ENCODE data around the gene EVA1C. TPM values are rescaled to one million over a fixed set of nuclear protein-coding genes. Genes with fewer than 3 reads are reported as not detected.

Gene EVA1C
- total and polyA plus RNA-seq, 9 of the 15 experiments (the other 6 are each of a cell fraction or from before 2014, with no cell fraction given) = 0.22 TPM; not detected in 8

GRCh38 chr21:32520875-32521735 lies 108.6 kb downstream of the EVA1C start:
- no peaks in the 10 kb centered on the region for H4K20me1 ChIP-seq (replicated peaks; ENCODE audit: control insufficient read depth, insufficient read depth, low read length)
- H3K79me2 ChIP-seq (ENCODE audit: control insufficient read depth, insufficient read depth, low read length) = no peaks in the 10 kb centered on the region
- peak overlapping the region; percentile 7; the same call in 1 of the 2 replicates for H3K4me2 ChIP-seq (ENCODE audit: insufficient read depth, low read length)
- POLR2A ChIA-PET = interaction anchor here (0.5 to 1.5 kb wide), 6 partner anchors 9 to 91 kb away, joined by 3 to 5 read pairs (median 3); no protein-coding TSS in a partner anchor
- 0 out of 2 replicates have a peak, but pooled peaks cover 3% of the 10 kb centered on the region for H3K9me3 ChIP-seq (replicated peaks; ENCODE audit: control insufficient read depth, insufficient read depth, low read depth, low read length)
- no TSS peak for BruUV-seq (replicated peaks)
- H3K4me1 ChIP-seq (replicated peaks in 1 of 2; ENCODE audit: control insufficient read depth in 2 of 2, insufficient read depth in 2 of 2, low read length in 2 of 2) = peaks cover 11 to 22% of the 10 kb centered on the region in 2 experiments; a peak in 4 of 5 replicates
- H3K9me1 ChIP-seq (ENCODE audit: control insufficient read depth, insufficient read depth, low read length) = no peaks in the 10 kb centered on the region
- ATAC-seq (peak; percentile 15; the same call in 1 of the 3 replicates), DNase-seq (ENCODE audit: extremely low read depth in 1 of 4, low spot score in 3 of 4) (peak in 1 of 4 experiments; percentile 24), FAIRE-seq (no peak)
- H2AFZ ChIP-seq (ENCODE audit: low read depth, low read length) = no peak overlapping the region
- H3K36me3 ChIP-seq (ENCODE audit: control insufficient read depth, insufficient read depth, low read length) = no peaks in the 10 kb centered on the region
- intact Hi-C loops (cut with micrococcal nuclease) = no loop called here
- in situ Hi-C loops (cut with MboI) = no loop called here
- H3K27ac ChIP-seq (ENCODE audit: extremely low read depth, low read depth, low read length) = no peak overlapping the region
- H3K4me3 ChIP-seq = no peak overlapping the region
- 7% methylated on average over 14 of the region's 14 CpGs for WGBS (ENCODE audit: insufficient coverage, low coverage, missing lambda C conversion rate)
- H3K27me3 ChIP-seq (ENCODE audit: control insufficient read depth in 2 of 2, insufficient read depth in 2 of 2, low read length in 2 of 2) = peaks cover 0 to 6% of the 10 kb centered on the region in 2 experiments; a peak in 2 of 5 replicates
- peak overlapping the region in 1 of 2 experiments; percentile 12; a peak in 1 of 4 replicates for H3K9ac ChIP-seq (ENCODE audit: insufficient read depth in 1 of 2, low read depth in 2 of 2, low read length in 2 of 2)
- CTCF ChIA-PET (ENCODE audit: low intra/inter-chr PET ratio) = no interaction called here
- TF ChIP-seq PHF8 (IDR thresholded peaks at IDR 0.05; ENCODE audit: borderline replicate concordance, low read length) (no peak), ZNF764 (CRISPR knock-in tag; IDR thresholded peaks at IDR 0.05; ENCODE audit: low read depth) (no peak), SMARCA5 (IDR thresholded peaks at IDR 0.05) (peak; percentile 90), CEBPB (tag; IDR thresholded peaks at IDR 0.05) (peak; percentile 87), FOSL1 (tag; conservative IDR thresholded peaks at IDR 0.05) (peak; percentile 92), CBX3 (IDR thresholded peaks at IDR 0.05; ENCODE audit: borderline replicate concordance in 1 of 2, low read length in 2 of 2) (peak in 1 of 2 experiments; percentile 65; a peak in 1 of 3 replicates), SMARCA4 (IDR thresholded peaks at IDR 0.05) (peak; percentile 31; the same call in 1 of the 2 replicates), YBX1 (IDR thresholded peaks at IDR 0.05) (no peak), ADNP (tag; IDR thresholded peaks at IDR 0.05) (peak; percentile 90), HDGF (IDR thresholded peaks at IDR 0.05) (no peak), ZNF146 (CRISPR knock-in tag; IDR thresholded peaks at IDR 0.05; ENCODE audit: unreplicated experiment) (no peak), CBX1 (IDR thresholded peaks at IDR 0.05; ENCODE audit: low read depth) (peak; percentile 83; the same call in 1 of the 2 replicates), TAF9B (IDR thresholded peaks at IDR 0.05; ENCODE audit: partially characterized antibody) (no peak), CEBPG (CRISPR knock-in tag; IDR thresholded peaks at IDR 0.05) (no peak), CEBPG (tag; conservative IDR thresholded peaks at IDR 0.05 in 1 of 2, IDR thresholded peaks at IDR 0.05 in 1 of 2) (peak; percentile 6 to 79; a peak in 2 of 4 replicates), ESRRA (IDR thresholded peaks at IDR 0.05; ENCODE audit: borderline replicate concordance, low read depth) (peak; percentile 35; the same call in 1 of the 2 replicates), RBM25 (IDR thresholded peaks at IDR 0.05; ENCODE audit: low read depth, low read length, severe bottlenecking) (peak; percentile 77), LARP7 (IDR thresholded peaks at IDR 0.05) (no peak), C11orf30 (IDR thresholded peaks at IDR 0.05; ENCODE audit: low read depth) (no peak), ATF7 (IDR thresholded peaks at IDR 0.05) (0 out of 2 replicates have a peak, but pooled peaks have one; percentile 21), JUN (IDR thresholded peaks at IDR 0.05; ENCODE audit: borderline replicate concordance, low read depth, low read length) (peak; percentile 33; the same call in 1 of the 2 replicates), JUN (CRISPR knock-in tag; IDR thresholded peaks at IDR 0.05; ENCODE audit: borderline replicate concordance) (no peak), ZNF354B (CRISPR knock-in tag; IDR thresholded peaks at IDR 0.05) (no peak), HDAC1 (IDR thresholded peaks at IDR 0.05) (peak in 1 of 2 experiments; percentile 44; a peak in 1 of 4 replicates)
- TF ChIP-seq, protein P1, sequence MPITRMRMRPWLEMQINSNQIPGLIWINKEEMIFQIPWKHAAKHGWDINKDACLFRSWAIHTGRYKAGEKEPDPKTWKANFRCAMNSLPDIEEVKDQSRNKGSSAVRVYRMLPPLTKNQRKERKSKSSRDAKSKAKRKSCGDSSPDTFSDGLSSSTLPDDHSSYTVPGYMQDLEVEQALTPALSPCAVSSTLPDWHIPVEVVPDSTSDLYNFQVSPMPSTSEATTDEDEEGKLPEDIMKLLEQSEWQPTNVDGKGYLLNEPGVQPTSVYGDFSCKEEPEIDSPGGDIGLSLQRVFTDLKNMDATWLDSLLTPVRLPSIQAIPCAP (CRISPR knock-in tag; IDR thresholded peaks at IDR 0.05; ENCODE audit: borderline replicate concordance) = no peak
